Brain microvascular endothelial cell (primary cell): ENCODE results near the gene RBPMS2.

ENCODE experiments used
- DNase-seq: peaks from one replicate; pipeline ENCODE4 v3.0.0-alpha.2; 2020
- H3K27ac ChIP-seq: fragments of 250-450 bp; sonication (Bioruptor Pico); 2 replicates; pipeline ENCODE4 v1.5.1; 2020; ENCODE audit warnings: mild to moderate bottlenecking, moderate library complexity
- H3K27me3 ChIP-seq: fragments of 250-450 bp; sonication (Bioruptor Pico); replicated peaks from 2 replicates; pipeline ENCODE4 v1.5.1; 2020; ENCODE audit warnings: mild to moderate bottlenecking
- H3K36me3 ChIP-seq: fragments of 250-450 bp; sonication (Bioruptor Pico); replicated peaks from 2 replicates; pipeline ENCODE4 v1.5.1; 2020; ENCODE audit warnings: mild to moderate bottlenecking
- H3K4me3 ChIP-seq: 2 replicates; pipeline ENCODE4 v1.5.1; 2011; ENCODE audit warnings: low read depth, mild to moderate bottlenecking, control low read depth, low read length, moderate library complexity
- CTCF ChIP-seq: IDR thresholded peaks from 2 replicates; pipeline ENCODE4 v1.5.1; 2011; ENCODE audit warnings: low read depth, mild to moderate bottlenecking, moderate library complexity, low read length, control low read depth, inconsistent platforms; ENCODE audit errors: missing control alignments
- in situ Hi-C: cut with HindIII; loops from 2 replicates; pipeline ENCODE4 v1.10.0; 2017; ENCODE audit warnings: low sequenced_read_pairs, low pct_ligation_motif_present

The RBPMS2 gene

GRCh38 chr15:64749167-64749566 is 26.2 kb downstream of the RBPMS2 start:
- Histone ChIP-seq H3K4me3 (no peak overlapping the region), H3K27ac (no peak overlapping the region), H3K27me3 (no peaks in the 10 kb centered on the region), H3K36me3 (no peaks in the 10 kb centered on the region)
- peak; percentile 10 for DNase-seq
- no peak for TF ChIP-seq CTCF
- in situ Hi-C loops, result no loop called here

- no peak for DNase-seq
- Histone ChIP-seq H3K27me3 (no peaks in the 10 kb centered on the region), H3K27ac (no peak overlapping the region), H3K36me3 (no peaks in the 10 kb centered on the region), H3K4me3 (no peak overlapping the region)
- in situ Hi-C loops, result no loop called here
- no peak for TF ChIP-seq CTCF
Measured at GRCh38 chr15:64748251-64748650, 27.1 kb downstream of the RBPMS2 start.

- no peak overlapping the region for H3K4me3 ChIP-seq
- H3K27me3 ChIP-seq, result no peaks in the 10 kb centered on the region
- no peak overlapping the region for H3K27ac ChIP-seq
- TF ChIP-seq CTCF, result no peak
- in situ Hi-C loops, result no loop called here
- H3K36me3 ChIP-seq, result no peaks in the 10 kb centered on the region
- DNase-seq, result no peak
Measured at GRCh38 chr15:64747578-64747977, 27.8 kb downstream of the RBPMS2 start.

GRCh38 chr15:64746921-64747320 is 28.5 kb downstream of the RBPMS2 start:
- H3K27me3 ChIP-seq, result no peaks in the 10 kb centered on the region
- H3K27ac ChIP-seq, result no peak overlapping the region
- no peak for TF ChIP-seq CTCF
- no peak overlapping the region for H3K4me3 ChIP-seq
- no peaks in the 10 kb centered on the region for H3K36me3 ChIP-seq
- no peak for DNase-seq
- in situ Hi-C loops, result no loop called here

GRCh38 chr15:64746356-64746755 is 29.0 kb downstream of the RBPMS2 start:
- TF ChIP-seq CTCF, result no peak
- Histone ChIP-seq H3K27me3 (no peaks in the 10 kb centered on the region), H3K36me3 (no peaks in the 10 kb centered on the region), H3K4me3 (no peak overlapping the region), H3K27ac (no peak overlapping the region)
- in situ Hi-C loops, result no loop called here
- DNase-seq, result no peak

GRCh38 chr15:64743691-64744090 is 31.7 kb downstream of the RBPMS2 start:
- DNase-seq, result no peak
- Histone ChIP-seq H3K4me3 (no peak overlapping the region), H3K27ac (no peak overlapping the region), H3K27me3 (no peaks in the 10 kb centered on the region), H3K36me3 (no peaks in the 10 kb centered on the region)
- in situ Hi-C loops, result no loop called here
- TF ChIP-seq CTCF, result no peak
